ENCODE measurements around the gene TENM4.

- TF ChIP-seq CEBPB (IDR thresholded peaks at IDR 0.05) (no peak), TEAD4 (IDR thresholded peaks at IDR 0.05) (no peak)
Measured at GRCh38 chr11:79444923-79445322, 4.1 kb upstream of the TENM4 start.

Measured in Ishikawa (cell line).